Fibroblast of skin of abdomen (primary cell): ENCODE results near the gene MYH9.

Experiments used
- DNase-seq: peaks from one replicate; pipeline ENCODE4 v3.0.0-alpha.2; 2013

MYH9 gene

DNA sequence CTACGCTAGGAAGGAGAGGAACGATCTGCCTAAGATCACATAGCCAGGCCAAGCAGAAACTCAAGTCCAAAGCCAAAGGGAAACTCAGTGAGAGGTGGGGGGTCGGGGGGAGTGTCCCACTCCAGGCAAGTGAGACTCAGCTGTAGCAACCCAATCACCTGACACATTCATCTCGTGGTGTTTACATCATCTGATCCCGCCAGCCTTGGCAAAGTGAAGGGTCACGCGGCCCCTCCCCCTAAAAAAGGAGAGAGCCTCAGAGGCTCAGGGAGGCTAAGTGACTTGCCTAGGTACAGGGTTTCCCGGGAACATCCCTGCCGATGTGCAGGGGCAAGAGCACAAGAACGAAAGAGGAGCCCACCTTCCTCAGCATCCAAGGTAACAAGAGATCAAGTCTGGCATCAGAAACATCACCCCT lies 21.5 kb downstream of the MYH9 start:
- DNase-seq: no peak

DNA sequence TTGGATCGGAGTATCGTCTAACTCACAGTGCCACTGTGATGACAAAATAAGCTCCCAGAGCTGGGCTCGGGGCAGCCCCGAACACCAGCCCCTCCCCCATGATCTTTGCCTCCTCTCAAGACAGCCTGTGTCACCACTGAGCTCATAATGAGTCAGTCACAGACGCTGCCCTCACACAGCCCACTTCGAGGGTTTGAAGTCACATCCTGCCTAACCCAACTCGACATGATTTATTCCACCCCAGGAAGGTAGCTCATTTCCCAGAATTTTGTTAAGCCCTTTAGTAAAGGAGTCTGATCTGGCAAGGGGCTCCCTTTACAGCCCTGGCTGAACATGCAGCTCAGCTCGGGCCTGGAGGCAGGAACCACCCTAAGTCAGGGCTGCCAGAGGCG lies 22.8 kb downstream of the MYH9 start:
- peak; percentile 97 for DNase-seq

GRCh38 chr22:36364255-36365019 lies 23.3 kb downstream of the MYH9 start:
- DNase-seq: no peak

DNA sequence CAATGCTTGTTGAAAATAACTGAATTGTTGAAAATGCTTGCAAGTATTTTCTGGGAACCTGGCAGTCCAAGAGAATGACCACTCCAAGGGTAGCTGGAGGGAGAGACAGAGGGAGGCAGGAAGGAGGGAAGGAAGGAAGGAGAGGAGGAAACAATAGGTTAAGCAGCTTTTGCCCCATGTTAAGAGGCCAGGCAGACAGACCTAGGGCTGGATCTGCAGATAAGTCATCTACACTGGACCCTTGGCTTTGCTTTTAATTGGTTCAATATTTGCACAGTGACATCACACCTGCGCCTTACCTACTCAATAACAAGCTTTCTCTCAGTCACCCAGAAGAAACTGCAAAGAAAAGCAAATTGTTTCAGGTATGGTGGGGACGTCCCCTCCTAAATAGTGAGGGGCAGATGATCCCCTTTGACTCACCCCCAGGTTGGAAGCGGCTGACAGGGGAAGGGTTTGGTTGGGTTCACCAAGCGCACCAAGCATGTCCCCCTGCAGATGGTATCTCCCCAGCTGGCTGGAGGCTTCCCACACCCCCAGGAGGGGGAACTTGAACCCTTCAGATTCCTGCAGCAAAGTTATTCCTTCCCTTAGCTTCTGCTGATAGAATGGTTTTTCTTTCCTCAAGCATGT lies 24.3 kb downstream of the MYH9 start:
- DNase-seq: no peak

GRCh38 chr22:36362932-36363331 lies 24.8 kb downstream of the MYH9 start:
- no peak for DNase-seq

DNA sequence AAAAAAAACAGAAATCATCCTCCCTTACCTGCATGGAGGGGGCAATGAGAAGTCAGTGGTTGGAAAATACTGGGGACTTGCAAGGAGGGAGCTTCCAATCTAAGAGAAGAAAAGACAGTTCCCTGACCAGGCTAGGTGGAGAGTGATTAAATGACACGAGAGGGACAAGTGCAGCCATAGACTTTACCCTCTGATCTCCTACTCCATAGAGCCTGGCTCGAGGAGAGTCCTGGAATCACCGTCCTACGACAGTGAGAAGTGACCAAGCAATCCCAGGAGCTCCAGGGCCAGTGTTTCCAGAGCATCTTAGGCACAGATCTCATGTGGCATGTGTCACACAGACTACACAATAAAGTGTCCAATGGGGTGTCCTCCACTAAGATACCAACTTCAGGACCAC lies 25.7 kb downstream of the MYH9 start:
- no peak for DNase-seq

GRCh38 chr22:36360871-36361383 lies 26.8 kb downstream of the MYH9 start:
- peak; percentile 47 for DNase-seq

- no peak for DNase-seq
Observed at GRCh38 chr22:36360011-36360410, 27.8 kb downstream of the MYH9 start.

DNA sequence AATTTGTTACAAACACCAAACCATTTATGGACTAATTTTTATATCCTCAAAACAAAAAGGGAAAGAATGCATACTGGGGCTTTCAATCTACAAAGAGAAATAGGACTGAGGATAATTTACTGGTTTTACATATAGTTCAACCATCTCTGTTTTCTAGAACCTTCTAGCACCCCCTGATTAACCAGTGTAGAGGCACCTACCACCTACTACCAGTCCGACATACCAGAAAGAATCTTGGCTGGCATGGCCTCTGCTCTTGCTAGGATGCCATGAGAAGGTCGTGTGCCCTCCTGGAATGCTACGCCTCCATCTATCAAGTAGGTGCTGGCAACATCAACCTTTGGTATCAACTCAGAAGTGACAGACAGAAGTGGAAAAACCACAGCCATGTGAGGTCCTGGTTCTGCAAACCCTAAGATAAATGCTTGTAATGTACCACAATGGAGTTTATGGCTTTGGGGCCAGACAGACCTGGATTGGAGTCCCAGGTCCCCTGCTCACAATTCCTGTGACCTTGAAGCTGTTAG lies 28.2 kb downstream of the MYH9 start:
- no peak for DNase-seq

DNA sequence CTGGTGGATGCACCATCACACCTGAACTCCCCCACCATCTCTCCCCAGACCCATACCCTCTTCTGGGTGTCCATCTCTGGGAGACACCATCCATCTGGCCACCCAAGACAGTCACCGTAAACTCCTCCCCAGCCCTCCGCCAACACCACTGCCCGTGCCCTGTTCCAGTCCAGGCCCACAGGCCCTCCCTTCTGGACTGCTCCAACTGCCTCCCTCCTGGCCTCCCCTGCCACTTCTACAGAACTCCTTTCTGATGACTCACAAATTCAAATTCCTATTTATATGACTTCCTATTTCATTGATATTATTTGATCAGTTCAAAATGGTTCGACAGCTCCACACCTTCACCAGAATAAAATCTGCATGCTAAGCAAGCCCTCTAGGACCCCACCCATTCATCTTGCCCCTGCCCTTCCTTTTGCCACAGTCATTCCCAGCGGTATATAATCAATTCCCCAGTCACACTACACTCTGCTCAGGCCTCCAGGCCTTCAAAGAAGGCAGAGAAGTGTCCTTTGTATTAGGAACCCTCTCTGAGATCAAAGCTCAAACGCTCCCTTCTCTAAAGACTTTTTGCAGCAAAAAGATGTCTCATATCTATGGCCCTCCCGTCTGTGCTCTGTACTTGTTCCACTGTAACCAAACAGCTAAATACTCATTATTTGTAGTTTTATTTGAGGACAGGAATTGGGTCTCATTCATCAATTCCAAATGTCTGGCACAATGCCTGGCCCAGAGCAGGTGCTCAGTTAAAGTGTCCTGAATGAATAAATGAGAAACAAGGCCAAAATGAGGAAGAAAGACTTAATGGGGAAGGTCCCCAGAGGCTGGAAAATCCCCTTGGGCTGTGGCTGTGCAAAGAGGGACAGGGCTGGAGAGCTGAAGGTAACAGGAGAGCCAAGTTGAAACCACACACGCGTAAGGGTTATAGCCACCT lies 29.0 kb downstream of the MYH9 start:
- no peak for DNase-seq

DNA sequence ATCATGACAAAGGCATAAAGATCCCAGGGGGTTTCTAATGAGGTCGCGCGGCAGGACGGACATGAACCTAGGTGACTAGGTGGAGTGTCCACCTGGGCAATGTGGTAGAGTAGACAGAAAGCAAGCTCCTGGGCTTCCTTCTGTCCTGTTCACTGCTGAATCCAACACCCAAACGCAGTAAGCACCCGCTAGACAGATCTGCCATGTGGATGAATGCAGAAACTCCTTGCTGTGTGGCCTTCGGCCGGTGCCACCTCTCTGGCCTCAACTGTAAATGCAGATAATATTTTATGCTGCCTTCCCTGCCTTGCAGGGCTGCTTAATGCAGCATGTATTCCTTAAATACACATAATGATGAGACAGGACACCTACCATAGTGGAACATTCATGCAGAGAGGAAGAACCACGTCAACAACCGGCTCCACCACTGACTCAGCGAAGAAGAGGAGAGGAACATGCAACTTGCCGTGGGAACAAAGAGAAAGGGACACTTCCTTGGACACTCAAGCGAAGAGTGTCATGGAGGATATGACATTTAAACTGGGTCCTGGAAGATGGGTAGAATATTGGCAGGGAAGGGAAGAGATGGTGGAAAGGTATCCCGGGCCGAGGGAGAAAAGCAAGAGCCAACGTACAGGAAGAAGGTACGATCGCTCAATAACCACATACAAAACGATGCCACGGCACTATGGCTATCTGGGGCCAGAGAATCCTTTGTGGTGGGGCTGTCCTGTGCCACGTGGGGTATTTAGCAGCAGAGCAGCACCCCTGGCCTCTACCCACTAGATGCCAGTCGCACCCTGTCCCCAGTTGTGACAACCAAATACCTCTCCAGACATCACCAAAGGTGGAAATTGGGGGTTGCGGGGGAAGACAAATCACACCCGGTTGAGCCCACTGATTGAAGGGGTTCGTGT lies 30.8 kb downstream of the MYH9 start:
- no peak for DNase-seq

DNA sequence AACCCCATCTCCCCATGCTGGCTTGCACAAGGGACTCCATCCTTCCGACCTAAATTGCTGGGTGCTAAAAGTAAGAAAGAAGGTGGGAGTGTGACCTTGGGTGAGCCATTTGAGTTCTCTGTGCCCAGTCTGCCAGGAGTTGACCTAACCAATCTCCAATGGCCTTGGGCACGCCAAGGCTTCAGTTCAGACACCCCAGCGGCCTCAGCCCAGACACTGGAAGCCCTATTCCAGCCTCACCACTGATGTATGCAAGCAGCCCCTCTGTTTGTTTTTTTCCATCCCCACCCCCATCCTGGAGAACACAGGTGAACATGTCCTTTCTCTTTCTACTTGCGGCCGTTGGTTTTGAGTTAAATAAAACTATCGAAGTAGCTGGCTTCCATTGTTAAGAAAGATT lies 31.9 kb downstream of the MYH9 start:
- DNase-seq: no peak

DNA sequence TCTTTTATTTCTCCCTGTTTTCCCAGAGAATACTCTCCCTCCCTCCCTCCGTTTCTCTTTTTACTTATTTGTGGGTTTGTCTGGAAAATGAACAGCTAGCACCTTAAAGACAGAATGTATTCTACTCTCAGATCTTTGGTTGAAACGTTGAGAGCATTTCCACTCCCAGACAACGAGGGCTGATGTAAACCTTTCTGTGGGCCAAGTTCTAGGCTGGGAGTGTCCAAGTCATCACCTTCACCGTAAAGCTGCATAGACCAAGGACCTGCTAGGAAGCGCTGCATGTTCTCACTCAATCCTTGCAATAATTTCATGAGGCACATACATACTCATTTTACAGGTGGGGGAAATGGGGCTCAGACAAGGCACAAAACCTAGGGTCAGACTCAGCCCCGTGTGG lies 32.4 kb downstream of the MYH9 start:
- DNase-seq: no peak

DNA sequence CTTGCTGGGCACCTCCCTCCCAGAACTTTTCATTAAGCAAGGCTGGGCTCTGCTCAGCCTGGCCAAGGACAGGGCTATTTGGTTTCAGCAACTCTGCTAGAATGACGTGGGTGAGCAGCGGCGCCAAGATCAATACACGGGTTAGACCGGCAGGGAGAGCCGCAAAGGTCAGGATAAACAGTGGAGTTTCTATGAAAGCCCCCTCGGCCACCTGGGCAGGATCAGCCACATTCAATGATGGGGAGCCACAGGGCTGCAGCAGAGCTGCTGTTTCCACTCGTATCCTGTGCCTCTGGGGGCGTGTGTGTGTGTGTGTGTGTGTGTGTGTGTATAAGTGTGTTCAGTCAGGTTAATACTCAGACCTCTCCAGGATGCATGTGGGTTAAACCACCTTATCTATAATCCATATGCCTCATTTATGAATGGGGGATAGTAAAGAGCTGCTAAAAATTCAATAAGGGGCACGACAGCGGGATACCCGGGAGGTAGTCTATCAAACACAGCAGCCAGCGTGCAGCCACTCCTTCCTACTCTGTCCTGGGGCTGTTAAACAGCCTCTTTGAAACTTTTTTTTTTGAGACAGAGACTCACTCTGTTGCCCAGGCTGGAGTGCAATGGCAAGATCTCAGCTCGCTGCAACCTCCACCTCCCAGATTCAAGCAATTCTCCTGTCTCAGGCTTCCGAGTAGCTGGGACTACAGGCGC lies 34.8 kb downstream of the MYH9 start:
- no peak for DNase-seq

- DNase-seq: no peak
Observed at GRCh38 chr22:36351921-36352802, 35.6 kb downstream of the MYH9 start.

- peak; percentile 61 for DNase-seq
Observed at GRCh38 chr22:36350751-36351594, 36.8 kb downstream of the MYH9 start.

DNA sequence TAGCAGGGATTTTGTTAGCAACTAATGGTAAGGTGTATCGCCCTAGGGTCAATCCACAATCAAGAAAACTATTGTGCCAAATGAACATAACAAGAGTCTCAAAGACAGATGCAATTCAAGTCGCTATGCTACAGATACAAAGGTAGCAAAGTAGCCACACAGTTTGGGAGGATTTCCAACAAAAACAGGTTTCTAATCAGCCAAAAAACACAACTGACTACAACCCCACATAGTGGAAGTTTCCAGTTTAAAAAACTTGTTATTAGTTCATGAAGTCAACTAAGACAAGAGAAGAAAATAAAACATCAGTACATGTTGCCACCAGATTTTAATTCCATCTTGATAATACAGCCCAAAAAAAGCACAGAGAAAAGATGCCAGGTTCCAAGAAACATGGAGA lies 38.0 kb downstream of the MYH9 start:
- DNase-seq: no peak

DNA sequence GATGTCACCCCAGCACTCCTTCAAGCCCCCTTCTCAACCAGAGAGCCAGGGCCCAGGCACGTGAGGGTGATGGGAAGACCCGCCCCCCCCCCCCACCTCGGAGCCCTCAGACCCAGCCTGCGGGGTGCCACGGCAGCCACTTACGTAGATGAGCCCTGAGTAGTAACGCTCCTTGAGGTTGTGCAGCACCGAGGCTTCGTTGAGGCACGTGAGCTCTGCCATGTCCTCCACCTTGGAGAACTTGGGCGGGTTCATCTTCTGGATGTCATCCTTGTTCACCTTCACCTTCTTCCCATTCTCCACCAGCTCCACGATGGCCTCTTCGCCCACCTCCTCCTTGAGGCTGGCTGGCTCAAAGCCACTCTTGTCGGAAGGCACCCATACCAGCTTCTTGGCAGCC lies 39.0 kb downstream of the MYH9 start:
- no peak for DNase-seq

- DNase-seq: no peak
Observed at GRCh38 chr22:36347094-36347493, 40.7 kb downstream of the MYH9 start.
